ENCODE measurements around the gene B4GALT3.

DNA sequence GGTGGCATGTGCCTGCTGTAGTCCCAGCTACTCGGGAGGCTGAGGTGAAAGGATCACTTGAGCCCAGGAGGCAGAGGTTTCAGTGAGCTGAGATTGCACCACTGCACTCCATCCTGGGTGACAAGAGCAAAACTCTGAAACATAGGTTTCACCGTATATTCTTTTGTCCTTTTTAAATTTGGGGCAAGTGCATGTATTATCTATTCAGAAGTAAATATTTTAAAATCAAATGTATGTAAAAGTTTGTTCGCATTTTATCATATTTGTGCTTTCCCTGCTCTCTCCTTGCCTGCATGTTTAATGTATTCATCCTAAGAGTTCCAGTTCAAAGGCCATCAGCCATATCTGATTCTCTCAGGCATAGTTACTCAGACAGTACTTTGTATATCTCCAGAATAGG lies 31.5 kb downstream of the B4GALT3 start:
- TF ChIP-seq, protein P1, sequence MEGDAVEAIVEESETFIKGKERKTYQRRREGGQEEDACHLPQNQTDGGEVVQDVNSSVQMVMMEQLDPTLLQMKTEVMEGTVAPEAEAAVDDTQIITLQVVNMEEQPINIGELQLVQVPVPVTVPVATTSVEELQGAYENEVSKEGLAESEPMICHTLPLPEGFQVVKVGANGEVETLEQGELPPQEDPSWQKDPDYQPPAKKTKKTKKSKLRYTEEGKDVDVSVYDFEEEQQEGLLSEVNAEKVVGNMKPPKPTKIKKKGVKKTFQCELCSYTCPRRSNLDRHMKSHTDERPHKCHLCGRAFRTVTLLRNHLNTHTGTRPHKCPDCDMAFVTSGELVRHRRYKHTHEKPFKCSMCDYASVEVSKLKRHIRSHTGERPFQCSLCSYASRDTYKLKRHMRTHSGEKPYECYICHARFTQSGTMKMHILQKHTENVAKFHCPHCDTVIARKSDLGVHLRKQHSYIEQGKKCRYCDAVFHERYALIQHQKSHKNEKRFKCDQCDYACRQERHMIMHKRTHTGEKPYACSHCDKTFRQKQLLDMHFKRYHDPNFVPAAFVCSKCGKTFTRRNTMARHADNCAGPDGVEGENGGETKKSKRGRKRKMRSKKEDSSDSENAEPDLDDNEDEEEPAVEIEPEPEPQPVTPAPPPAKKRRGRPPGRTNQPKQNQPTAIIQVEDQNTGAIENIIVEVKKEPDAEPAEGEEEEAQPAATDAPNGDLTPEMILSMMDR (IDR thresholded peaks at IDR 0.05), result no peak
- TF ChIP-seq EZH2 (IDR thresholded peaks at IDR 0.05), result no peak
- no peak for TF ChIP-seq EZH2phosphoT487 (IDR thresholded peaks at IDR 0.05)

All from neural progenitor cell (in vitro differentiated cells).